Activated T-cell treated with anti-CD3 and anti-CD28 coated beads, Interleukin-2, amount 50 U/mL, for 24 hours (primary cell): ENCODE data around the gene PLCXD3.
"Not testable (repeated sequence)": the region's sequence is repeated elsewhere in the genome, so short reads cannot be mapped to it uniquely, and the experiment has no call there.

ENCODE experiments used
- DNase-seq: peaks from one replicate; pipeline ENCODE4 v3.0.0-alpha.2; 2020
- H3K27ac Mint-ChIP-seq: 2 replicates; pipeline ENCODE4 v1.8.0; 2020; ENCODE audit warnings: mild to moderate bottlenecking, mixed read lengths
- H3K27me3 Mint-ChIP-seq: 2 replicates; pipeline ENCODE4 v1.8.0; 2020; ENCODE audit warnings: mixed read lengths
- H3K36me3 Mint-ChIP-seq: 2 replicates; pipeline ENCODE4 v1.8.0; 2020; ENCODE audit warnings: low read depth, mixed read lengths
- H3K4me1 Mint-ChIP-seq: 2 replicates; pipeline ENCODE4 v1.8.0; 2020; ENCODE audit warnings: low read depth, mixed read lengths
- H3K4me3 Mint-ChIP-seq: 2 replicates; pipeline ENCODE4 v1.8.0; 2020; ENCODE audit warnings: mild to moderate bottlenecking, moderate library complexity, mixed read lengths
- H3K9me3 Mint-ChIP-seq: 2 replicates; pipeline ENCODE4 v1.8.0; 2020; ENCODE audit warnings: mixed read lengths

Gene PLCXD3

DNA sequence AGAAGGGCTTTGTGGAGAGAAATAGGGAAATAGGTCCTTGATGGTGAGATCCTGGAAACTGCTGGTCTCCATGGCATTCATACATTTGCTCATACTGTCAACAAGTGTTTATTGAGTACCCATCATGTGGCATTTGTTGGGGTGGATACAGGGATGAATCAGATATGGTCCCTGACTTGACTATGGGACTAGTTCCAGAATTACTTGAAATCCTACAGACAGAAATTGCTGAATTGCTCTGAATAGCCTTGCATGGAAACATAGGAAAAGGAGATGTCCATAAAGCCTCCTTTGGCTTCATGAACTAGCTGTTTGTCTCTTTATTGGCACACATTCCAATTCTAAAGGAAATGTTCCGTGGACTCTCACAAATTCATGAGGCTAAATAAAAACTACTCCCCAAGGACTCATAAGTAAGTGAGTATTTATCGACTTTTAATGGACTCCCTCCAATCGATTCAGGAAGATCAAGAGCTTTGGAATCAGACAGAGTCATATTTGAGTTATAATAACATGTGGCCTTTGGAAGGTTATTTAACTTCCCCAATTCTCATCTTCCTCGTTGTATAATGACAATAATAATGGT lies 174.7 kb downstream of the PLCXD3 start:
- Mint-ChIP-seq H3K27me3 (no peaks in the 10 kb centered on the region), H3K4me3 (no peak overlapping the region), H3K36me3 (no peaks in the 10 kb centered on the region), H3K9me3 (no peaks in the 10 kb centered on the region), H3K27ac (no peak overlapping the region), H3K4me1 (no peaks in the 10 kb centered on the region)
- no peak for DNase-seq

DNA sequence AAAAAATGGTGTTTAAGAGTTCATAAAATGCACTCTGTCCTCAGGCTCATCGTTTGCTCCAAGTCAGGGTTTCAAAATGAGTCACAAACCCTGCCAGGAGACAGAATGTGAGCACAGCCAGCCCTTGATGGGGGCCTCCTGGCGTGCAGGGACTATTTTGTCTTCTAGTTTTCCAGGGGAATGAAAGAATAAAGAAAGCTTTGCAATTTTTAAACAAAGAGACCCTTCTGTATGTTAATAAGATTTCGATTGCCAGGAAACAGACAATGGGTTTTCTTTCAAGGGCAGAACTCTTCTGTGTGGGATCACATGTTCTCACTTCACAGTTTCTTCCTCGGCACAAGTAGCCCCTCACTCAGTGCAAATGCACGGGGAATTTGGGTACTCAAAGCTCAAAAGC lies 175.6 kb downstream of the PLCXD3 start:
- Mint-ChIP-seq H3K4me1 (no peaks in the 10 kb centered on the region), H3K4me3 (no peak overlapping the region), H3K36me3 (no peaks in the 10 kb centered on the region), H3K27ac (no peak overlapping the region), H3K27me3 (no peaks in the 10 kb centered on the region), H3K9me3 (no peaks in the 10 kb centered on the region)
- DNase-seq: no peak

DNA sequence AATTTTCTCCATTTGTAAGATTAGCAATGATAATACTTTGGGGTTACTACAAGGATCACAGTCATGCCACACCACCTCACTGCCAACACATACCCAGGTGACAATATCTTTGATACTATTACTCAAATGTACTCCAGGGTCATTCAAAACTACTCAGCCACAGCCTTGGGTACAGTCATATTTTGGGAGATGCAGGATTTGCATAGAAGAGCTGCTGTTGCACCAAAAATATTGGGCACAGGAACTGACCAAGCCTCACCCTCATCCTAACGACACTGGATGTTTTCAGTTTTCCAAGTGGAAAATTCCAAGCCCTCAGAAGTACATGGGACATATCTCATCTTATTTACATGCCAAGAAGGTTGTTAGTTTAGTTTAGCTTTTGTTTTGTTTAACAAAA lies 176.2 kb downstream of the PLCXD3 start:
- DNase-seq: no peak
- no peaks in the 10 kb centered on the region for H3K9me3 Mint-ChIP-seq
- H3K27ac Mint-ChIP-seq: no peak overlapping the region
- H3K4me3 Mint-ChIP-seq: no peak overlapping the region
- H3K4me1 Mint-ChIP-seq: no peaks in the 10 kb centered on the region
- H3K36me3 Mint-ChIP-seq: no peaks in the 10 kb centered on the region
- H3K27me3 Mint-ChIP-seq: no peaks in the 10 kb centered on the region

DNA sequence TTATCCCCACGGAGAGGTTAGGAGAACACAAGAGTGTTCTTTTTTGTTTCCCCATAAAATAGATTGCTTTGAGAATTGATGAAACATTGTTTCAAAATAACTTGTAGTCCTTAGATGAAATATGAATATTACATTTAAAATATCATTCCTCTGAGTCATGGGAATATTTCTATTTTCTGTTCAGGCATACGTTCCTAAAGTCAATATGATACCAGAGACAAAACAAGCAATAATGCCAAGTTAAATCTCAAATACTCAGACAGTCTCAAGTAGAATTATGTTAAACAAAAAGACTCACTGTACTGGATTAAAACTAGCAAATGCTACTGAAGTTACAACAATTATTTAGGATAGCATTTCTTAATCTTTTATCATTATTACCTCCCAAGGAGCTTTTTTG lies 185.3 kb downstream of the PLCXD3 start:
- H3K27me3 Mint-ChIP-seq: no peaks in the 10 kb centered on the region
- DNase-seq: no peak
- H3K4me1 Mint-ChIP-seq: no peaks in the 10 kb centered on the region
- H3K4me3 Mint-ChIP-seq: no peak overlapping the region
- no peaks in the 10 kb centered on the region for H3K36me3 Mint-ChIP-seq
- H3K9me3 Mint-ChIP-seq: peaks cover 3% of the 10 kb centered on the region
- H3K27ac Mint-ChIP-seq: no peak overlapping the region

DNA sequence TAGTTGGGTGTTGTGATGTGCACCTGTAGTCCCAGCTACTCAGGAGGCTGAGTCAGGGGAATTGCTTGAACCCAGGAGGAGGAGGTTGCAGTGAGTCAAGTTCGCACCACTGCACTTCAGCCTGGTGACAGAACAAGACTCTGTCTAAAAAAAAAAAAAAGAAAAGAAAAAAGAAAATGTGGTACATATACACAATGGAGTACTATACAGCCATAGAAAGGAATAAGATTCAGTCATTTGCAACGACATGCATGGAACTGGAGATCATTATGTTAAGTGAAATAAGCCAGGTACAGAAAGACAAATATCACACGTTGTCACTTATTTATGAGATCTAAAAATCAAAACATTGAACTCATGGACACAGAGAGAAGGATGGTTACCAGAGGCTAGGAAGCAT lies 187.6 kb downstream of the PLCXD3 start:
- H3K27me3 Mint-ChIP-seq, H3K9me3 Mint-ChIP-seq, H3K4me1 Mint-ChIP-seq, H3K4me3 Mint-ChIP-seq, H3K27ac Mint-ChIP-seq, DNase-seq, H3K36me3 Mint-ChIP-seq: not testable (repeated sequence)

DNA sequence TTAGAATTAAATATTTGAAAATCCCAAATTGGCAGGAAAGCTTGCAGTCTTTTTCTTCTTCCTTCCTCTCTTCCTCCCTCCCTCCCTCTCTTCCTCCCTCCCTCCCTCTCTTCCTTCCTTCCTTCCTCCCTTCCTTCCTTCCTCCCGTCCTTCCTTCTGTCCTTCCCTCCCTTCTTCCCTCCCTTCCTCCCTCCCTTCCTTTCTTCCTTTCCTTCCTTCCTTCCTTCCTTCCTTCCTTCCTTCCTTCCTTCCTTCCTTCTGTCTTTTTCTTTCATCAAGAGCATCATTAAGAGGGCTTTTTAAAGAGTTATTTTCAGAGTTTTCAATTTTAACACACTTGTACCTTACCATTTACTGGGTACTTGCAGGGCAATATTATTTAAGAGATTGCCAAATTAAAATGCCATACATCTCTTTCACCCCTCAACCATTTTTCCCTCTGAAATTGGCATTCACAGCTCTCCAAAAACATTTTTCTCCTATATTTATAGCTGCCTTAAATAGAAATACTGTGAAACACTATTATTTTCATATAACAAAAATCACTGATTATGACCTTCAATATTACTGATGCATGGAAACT lies 197.8 kb downstream of the PLCXD3 start:
- H3K27me3 Mint-ChIP-seq: no peaks in the 10 kb centered on the region
- no peaks in the 10 kb centered on the region for H3K9me3 Mint-ChIP-seq
- no peaks in the 10 kb centered on the region for H3K4me1 Mint-ChIP-seq
- no peak overlapping the region for H3K4me3 Mint-ChIP-seq
- H3K27ac Mint-ChIP-seq: no peak overlapping the region
- H3K36me3 Mint-ChIP-seq: no peaks in the 10 kb centered on the region
- DNase-seq: no peak

DNA sequence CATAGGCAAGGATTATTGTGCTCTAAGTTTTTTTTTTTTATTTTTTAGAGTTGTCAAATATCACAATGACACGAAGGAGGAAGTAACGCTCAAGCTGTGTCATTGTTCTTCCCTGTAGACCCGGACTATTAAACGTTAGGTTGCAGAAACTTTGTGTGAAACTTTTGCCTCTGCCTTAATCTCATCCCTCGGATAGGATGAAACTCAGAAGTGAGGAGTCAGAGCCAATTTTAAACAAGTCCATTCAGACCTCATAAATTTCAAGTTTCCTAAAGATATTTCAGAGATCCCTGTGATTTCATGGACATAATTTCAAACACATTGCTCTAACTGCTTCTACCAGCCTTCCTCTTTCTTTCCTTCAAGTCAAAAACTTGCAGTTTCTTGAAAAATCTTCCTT lies 198.3 kb downstream of the PLCXD3 start:
- Mint-ChIP-seq H3K36me3 (no peaks in the 10 kb centered on the region), H3K4me1 (no peaks in the 10 kb centered on the region), H3K27ac (no peak overlapping the region), H3K27me3 (no peaks in the 10 kb centered on the region), H3K4me3 (no peak overlapping the region), H3K9me3 (no peaks in the 10 kb centered on the region)
- no peak for DNase-seq

DNA sequence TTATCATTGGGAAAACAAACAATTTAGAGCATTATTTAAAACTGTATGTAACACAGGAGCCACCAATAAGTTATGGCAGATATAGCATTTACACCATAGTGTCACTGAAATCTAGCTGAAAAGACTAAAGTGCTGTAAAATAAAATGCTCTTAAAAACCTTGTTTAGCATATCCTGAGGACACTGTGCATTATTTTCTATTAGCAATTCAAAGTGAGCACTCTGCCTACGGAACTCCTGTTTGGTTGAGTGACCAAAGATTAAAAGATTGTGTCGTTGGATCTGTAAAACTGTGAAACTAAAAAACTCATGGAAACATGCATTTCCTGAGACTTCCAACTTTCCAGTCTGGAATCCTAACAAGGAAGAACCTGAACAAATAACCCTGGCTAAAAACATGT lies 201.1 kb downstream of the PLCXD3 start:
- Mint-ChIP-seq H3K36me3 (no peaks in the 10 kb centered on the region), H3K27ac (no peak overlapping the region), H3K4me3 (no peak overlapping the region), H3K27me3 (no peaks in the 10 kb centered on the region), H3K4me1 (no peaks in the 10 kb centered on the region), H3K9me3 (no peaks in the 10 kb centered on the region)
- no peak for DNase-seq

DNA sequence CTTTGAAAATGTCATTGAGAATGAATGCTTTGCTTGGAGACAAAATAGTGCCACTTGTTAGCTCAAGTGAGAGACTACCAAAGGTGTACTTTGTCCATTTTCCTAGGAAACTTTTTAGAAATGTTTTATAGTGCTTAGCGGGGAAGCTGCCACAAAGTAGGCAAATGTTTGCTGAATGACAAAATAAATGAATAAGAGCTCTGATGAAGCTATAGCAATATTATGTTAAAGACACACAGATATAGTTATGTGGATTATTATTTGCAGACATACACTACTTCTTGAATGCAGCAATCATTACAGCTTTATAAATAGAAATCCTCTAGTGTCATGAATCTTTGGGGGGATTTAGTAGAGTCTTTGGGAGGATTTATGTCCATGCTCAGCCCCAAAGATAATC lies 204.4 kb downstream of the PLCXD3 start:
- Mint-ChIP-seq H3K27ac (no peak overlapping the region), H3K4me1 (no peaks in the 10 kb centered on the region), H3K36me3 (no peaks in the 10 kb centered on the region), H3K4me3 (no peak overlapping the region), H3K9me3 (no peaks in the 10 kb centered on the region), H3K27me3 (no peaks in the 10 kb centered on the region)
- DNase-seq: no peak

DNA sequence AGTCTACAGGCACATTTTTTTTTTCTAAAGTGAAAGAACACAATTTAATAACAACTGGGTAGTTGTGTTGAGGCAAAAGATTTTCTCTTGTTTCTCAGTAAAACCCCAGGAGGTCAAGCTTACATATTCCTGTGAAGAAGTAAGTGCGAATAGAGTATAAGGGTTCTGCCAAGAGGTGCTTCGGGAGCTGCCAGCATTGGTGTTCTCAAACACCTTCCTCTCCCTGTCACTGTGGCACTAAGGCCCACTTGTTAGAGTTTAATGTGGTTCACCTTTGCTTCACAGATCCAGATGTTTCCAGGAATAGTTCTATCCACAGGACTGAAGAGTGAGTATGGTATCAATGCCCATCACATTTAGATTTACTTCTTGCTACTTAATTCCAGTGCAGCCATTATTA lies 205.3 kb downstream of the PLCXD3 start:
- Mint-ChIP-seq H3K27ac (no peak overlapping the region), H3K36me3 (no peaks in the 10 kb centered on the region), H3K27me3 (no peaks in the 10 kb centered on the region), H3K9me3 (no peaks in the 10 kb centered on the region), H3K4me1 (no peaks in the 10 kb centered on the region), H3K4me3 (no peak overlapping the region)
- no peak for DNase-seq

DNA sequence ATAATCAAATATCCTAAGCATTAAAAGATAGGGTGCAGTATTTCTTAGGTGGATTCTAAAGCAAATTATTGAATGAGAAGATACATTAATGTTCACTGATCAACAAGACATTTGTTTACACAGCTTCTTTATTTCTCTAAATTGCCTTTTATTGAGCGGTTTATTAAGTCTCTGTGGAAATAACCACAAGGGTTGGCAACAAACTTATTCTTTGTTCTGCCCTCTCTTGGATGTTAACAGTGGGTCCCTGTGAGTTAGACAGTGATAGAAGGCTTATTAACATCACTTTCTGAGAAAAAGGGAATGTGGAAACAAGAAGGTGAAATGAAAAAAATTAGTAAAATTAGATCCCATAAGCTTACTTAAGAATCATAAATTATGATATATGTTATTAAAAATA lies 214.3 kb downstream of the PLCXD3 start:
- no peaks in the 10 kb centered on the region for H3K27me3 Mint-ChIP-seq
- H3K36me3 Mint-ChIP-seq: no peaks in the 10 kb centered on the region
- no peaks in the 10 kb centered on the region for H3K9me3 Mint-ChIP-seq
- no peak overlapping the region for H3K4me3 Mint-ChIP-seq
- H3K27ac Mint-ChIP-seq: no peak overlapping the region
- DNase-seq: no peak
- H3K4me1 Mint-ChIP-seq: no peaks in the 10 kb centered on the region

DNA sequence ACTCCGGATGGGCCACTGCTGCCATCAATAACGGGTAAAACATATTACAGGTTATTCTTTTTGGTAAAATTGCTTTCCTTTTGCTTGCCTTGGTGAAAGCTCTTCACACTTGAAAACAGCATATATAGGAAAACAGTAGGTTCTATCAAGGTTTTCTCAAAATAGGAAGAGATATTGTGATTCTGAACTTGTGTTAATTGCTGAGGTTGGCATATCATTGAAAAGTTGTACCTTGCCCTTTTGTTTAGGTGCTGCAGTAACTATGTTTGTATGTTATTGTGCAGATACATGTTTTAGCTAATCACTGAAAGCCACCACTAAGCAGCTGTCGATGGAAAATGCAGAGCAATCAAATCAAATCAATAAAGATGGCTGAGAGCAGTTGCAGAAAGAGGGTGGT lies 219.1 kb downstream of the PLCXD3 start:
- no peaks in the 10 kb centered on the region for H3K27me3 Mint-ChIP-seq
- no peak overlapping the region for H3K4me3 Mint-ChIP-seq
- no peak for DNase-seq
- no peaks in the 10 kb centered on the region for H3K9me3 Mint-ChIP-seq
- H3K4me1 Mint-ChIP-seq: no peaks in the 10 kb centered on the region
- H3K36me3 Mint-ChIP-seq: no peaks in the 10 kb centered on the region
- no peak overlapping the region for H3K27ac Mint-ChIP-seq

DNA sequence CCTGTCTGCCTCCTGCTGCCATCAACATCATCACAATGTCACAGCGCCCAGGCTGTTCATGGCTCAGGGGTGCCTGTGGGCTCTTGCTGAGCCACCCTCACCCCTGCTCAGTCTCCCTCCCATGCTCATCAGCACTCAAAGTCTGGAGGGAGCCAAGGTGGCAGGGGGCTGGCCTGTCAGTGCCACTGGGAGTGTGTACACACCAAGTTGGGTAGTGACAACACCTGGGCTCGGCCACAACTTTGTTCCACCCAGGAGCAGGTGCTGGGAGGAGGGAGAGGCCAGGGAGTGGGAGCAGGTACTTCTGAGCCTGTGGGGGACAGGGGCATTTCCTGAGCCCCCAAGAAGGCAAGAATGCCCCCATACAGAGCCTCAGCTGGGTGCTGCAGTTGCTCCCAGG lies 219.6 kb downstream of the PLCXD3 start:
- Mint-ChIP-seq H3K27me3 (no peaks in the 10 kb centered on the region), H3K27ac (no peak overlapping the region), H3K36me3 (no peaks in the 10 kb centered on the region)

DNA sequence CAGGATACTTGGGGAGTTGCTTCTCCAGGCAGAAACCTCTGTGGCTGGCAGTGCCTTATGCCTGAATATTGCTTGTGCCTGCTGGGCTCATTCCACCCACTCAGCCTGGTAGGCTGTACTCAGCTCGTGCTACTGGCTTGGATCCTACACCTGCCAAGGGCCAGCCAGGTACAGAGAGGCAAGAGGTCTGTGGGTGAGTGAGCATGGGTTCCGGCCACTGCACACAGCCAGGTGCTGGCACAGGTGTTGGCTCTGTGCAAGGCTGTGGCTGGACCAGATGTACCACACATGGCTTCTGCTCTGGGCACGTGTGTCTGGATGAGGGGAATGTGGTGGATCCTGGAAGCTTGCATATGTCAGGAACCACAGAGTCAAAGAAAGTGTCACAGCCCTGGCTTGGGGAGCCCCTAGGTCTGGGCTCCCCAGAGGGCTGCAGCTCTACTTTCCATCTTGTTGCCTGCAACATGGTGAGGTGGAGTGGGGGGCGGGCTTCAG lies 220.4 kb downstream of the PLCXD3 start:
- no peak overlapping the region for H3K4me3 Mint-ChIP-seq
- no peaks in the 10 kb centered on the region for H3K9me3 Mint-ChIP-seq
- H3K27me3 Mint-ChIP-seq: no peaks in the 10 kb centered on the region
- no peak for DNase-seq
- H3K27ac Mint-ChIP-seq: no peak overlapping the region
- H3K4me1 Mint-ChIP-seq: no peaks in the 10 kb centered on the region
- no peaks in the 10 kb centered on the region for H3K36me3 Mint-ChIP-seq

More for the DNA sequence above, 219.6 kb downstream of the PLCXD3 start:
- Mint-ChIP-seq H3K4me3 (no peak overlapping the region), H3K4me1 (no peaks in the 10 kb centered on the region), H3K9me3 (no peaks in the 10 kb centered on the region)
- no peak for DNase-seq

DNA sequence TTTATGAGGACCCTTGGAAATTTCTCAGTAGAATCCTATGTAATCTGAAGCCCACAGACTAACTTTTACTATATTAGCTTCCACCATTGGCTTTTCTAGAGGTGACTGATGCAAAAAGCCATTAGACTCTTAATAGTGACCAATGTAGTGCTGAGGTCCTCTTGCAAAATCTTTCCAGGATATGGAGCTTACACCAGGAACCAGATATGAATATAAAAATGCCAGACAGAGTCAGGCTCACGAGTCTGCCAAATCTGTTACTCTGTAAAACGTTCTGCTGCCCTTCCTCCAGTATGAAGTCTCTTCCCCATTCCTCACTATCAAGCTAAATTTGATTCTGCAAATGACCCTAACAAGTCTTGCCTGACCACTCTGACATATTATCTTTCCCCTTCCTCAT lies 223.7 kb downstream of the PLCXD3 start:
- no peak overlapping the region for H3K27ac Mint-ChIP-seq
- H3K36me3 Mint-ChIP-seq: no peaks in the 10 kb centered on the region
- no peak for DNase-seq
- peaks cover under 1% of the 10 kb centered on the region for H3K4me1 Mint-ChIP-seq
- no peak overlapping the region for H3K4me3 Mint-ChIP-seq
- no peaks in the 10 kb centered on the region for H3K27me3 Mint-ChIP-seq
- no peaks in the 10 kb centered on the region for H3K9me3 Mint-ChIP-seq

DNA sequence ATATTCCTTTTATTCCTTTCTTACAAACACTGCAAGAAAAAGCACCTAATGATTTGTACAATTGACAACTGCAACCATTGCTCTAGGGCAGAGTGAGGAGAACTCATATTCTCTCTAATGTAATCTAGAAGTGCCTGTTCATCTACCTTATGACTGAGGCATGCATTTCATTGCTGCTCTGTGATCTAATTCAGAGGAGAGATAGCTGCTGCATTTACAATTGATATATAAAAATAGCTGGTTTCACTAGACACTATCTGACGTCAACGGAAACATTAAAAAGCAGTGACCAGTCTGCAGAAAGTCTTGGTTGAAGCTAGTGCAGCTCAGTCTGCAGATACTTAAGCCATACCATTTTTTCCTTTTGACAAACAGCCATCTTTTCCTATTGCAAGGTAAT lies 224.2 kb downstream of the PLCXD3 start:
- peaks cover 5% of the 10 kb centered on the region for H3K4me1 Mint-ChIP-seq
- H3K4me3 Mint-ChIP-seq: no peak overlapping the region
- no peaks in the 10 kb centered on the region for H3K9me3 Mint-ChIP-seq
- no peaks in the 10 kb centered on the region for H3K27me3 Mint-ChIP-seq
- no peak for DNase-seq
- H3K27ac Mint-ChIP-seq: no peak overlapping the region
- no peaks in the 10 kb centered on the region for H3K36me3 Mint-ChIP-seq
